SK-N-SH (cell line): ENCODE data around the gene VPS8. TPM values are rescaled to one million over a fixed set of nuclear protein-coding genes. Genes with fewer than 3 reads are reported as not detected.

ENCODE experiments used
- CTCF ChIA-PET: fragments of 300-600, 350-600 bp; formaldehyde crosslinking; extraction: SDS; loops from one replicate; lab custom pipeline; 2021; lab: Yijun Ruan, JAX
- POLR2A ChIA-PET: fragments of 350-600 bp; sonication (Branson Sonifier 250); formaldehyde crosslinking; extraction: SDS; loops from one replicate; lab custom pipeline; 2020; ENCODE audit warnings: antibody characterized with exemption, inconsistent platforms; lab: Yijun Ruan, JAX
- DNase-seq: peaks from one replicate; pipeline ENCODE4 v3.0.0; 2012
- H2AFZ ChIP-seq: fragments of 200-600 bp; sonication (generic); 2 replicates; pipeline ENCODE4 v1.8.1; 2016; ENCODE audit warnings: antibody characterized with exemption, mild to moderate bottlenecking, low read depth
- H3F3A ChIP-seq: fragments of 200-600 bp; sonication (generic); replicated peaks from 2 replicates; pipeline ENCODE3; 2016; ENCODE audit warnings: antibody characterized with exemption, mild to moderate bottlenecking; ENCODE audit not compliant: insufficient read depth
- H3K27ac ChIP-seq, 2 experiments: fragments of 200-500 bp in 1 of 2; fragments of 200-600 bp in 1 of 2; sonication (Bioruptor generic) in 1 of 2; sonication (generic), shearing (Covaris generic) in 1 of 2; 2 replicates each; pipeline versions ENCODE4 v1.5.1 to v1.6.1; 2014 to 2016; ENCODE audit warnings: low read depth in 2 of 2, inconsistent platforms in 1 of 2, low read length in 1 of 2, mild to moderate bottlenecking in 1 of 2, mixed read lengths in 1 of 2
- H3K27me3 ChIP-seq: fragments of 200-600 bp; sonication (generic), shearing (Covaris generic); 2 replicates; pipeline ENCODE4 v1.6.1; 2016; ENCODE audit warnings: mixed run types; ENCODE audit not compliant: insufficient read depth
- H3K36me3 ChIP-seq, 2 experiments: fragments of 200-500 bp in 1 of 2; fragments of 200-600 bp in 1 of 2; sonication (Bioruptor generic) in 1 of 2; sonication (generic) in 1 of 2; replicated peaks in 1 of 2; 2 replicates each; pipeline versions ENCODE3 to v1.5.1; 2014 to 2016; ENCODE audit warnings: low read length in 1 of 2, mild to moderate bottlenecking in 1 of 2; ENCODE audit not compliant: insufficient read depth in 2 of 2, control insufficient read depth in 1 of 2
- H3K4me1 ChIP-seq, 2 experiments: fragments of 200-500 bp in 1 of 2; fragments of 200-600 bp in 1 of 2; sonication (Bioruptor generic) in 1 of 2; sonication (generic), shearing (Covaris generic) in 1 of 2; 2 replicates each; pipeline versions ENCODE4 v1.5.1 to v1.6.1; 2014 to 2016; ENCODE audit warnings: low read depth in 1 of 2, low read length in 1 of 2, mixed run types in 1 of 2; ENCODE audit not compliant: insufficient read depth in 2 of 2, control insufficient read depth in 1 of 2
- H3K4me2 ChIP-seq: fragments of 200-600 bp; sonication (generic), shearing (Covaris generic); 2 replicates; pipeline ENCODE4 v1.6.1; 2017; ENCODE audit warnings: mixed run types
- H3K4me3 ChIP-seq, 2 experiments: fragments of 200-500 bp in 1 of 2; fragments of 200-600 bp in 1 of 2; sonication (Bioruptor generic) in 1 of 2; sonication (generic), shearing (Covaris generic) in 1 of 2; 2 replicates each; pipeline versions ENCODE4 v1.5.1 to v1.8.1; 2014 to 2016; ENCODE audit warnings: low read depth in 2 of 2, inconsistent platforms in 1 of 2, low read length in 1 of 2, mild to moderate bottlenecking in 1 of 2, mixed read lengths in 1 of 2, moderate library complexity in 1 of 2
- H3K79me2 ChIP-seq: fragments of 200-600 bp; sonication (generic); 2 replicates; pipeline ENCODE4 v1.8.1; 2017; ENCODE audit warnings: mild to moderate bottlenecking; ENCODE audit not compliant: insufficient read depth
- H3K9ac ChIP-seq: fragments of 200-600 bp; sonication (generic); 2 replicates; pipeline ENCODE4 v1.6.1; 2017; ENCODE audit warnings: mixed run types
- H3K9me2 ChIP-seq: fragments of 200-600 bp; sonication (generic); 2 replicates; pipeline ENCODE4 v1.6.1; 2017; ENCODE audit warnings: mixed run types
- H3K9me3 ChIP-seq: fragments of 200-600 bp; sonication (generic); 2 replicates; pipeline ENCODE4 v1.6.1; 2017; ENCODE audit warnings: mixed run types, mild to moderate bottlenecking, moderate library complexity
- H4K20me1 ChIP-seq: fragments of 200-600 bp; sonication (generic); 2 replicates; pipeline ENCODE4 v1.6.1; 2017; ENCODE audit warnings: mild to moderate bottlenecking, mixed run types; ENCODE audit not compliant: insufficient read depth
- EZH2phosphoT487 ChIP-seq: fragments of 200-600 bp; sonication (generic); IDR thresholded peaks from 2 replicates; pipeline ENCODE4 v1.6.1; 2017; ENCODE audit warnings: low read depth, mixed run types, mild to moderate bottlenecking, antibody characterized with exemption, moderate library complexity, borderline replicate concordance
- GABPA ChIP-seq: IDR thresholded peaks from 2 replicates; pipeline ENCODE4 v1.4.0; 2012; ENCODE audit warnings: low read depth, mild to moderate bottlenecking
- GATA2 ChIP-seq: sonication (generic); formaldehyde crosslinking; IDR thresholded peaks from 2 replicates; pipeline ENCODE4 v1.5.0; 2020; ENCODE audit warnings: mild to moderate bottlenecking, missing genetic modification reagents
- NFIC ChIP-seq: IDR thresholded peaks from 2 replicates; pipeline ENCODE4 v1.4.0; 2012; ENCODE audit warnings: borderline replicate concordance
- RCOR1 ChIP-seq: fragments of 150-350 bp; IDR thresholded peaks from 2 replicates; pipeline ENCODE4 v1.6.1; 2017; ENCODE audit warnings: antibody characterized with exemption, low read length
- REST ChIP-seq: IDR thresholded peaks from 2 replicates; pipeline ENCODE4 v1.6.1; 2012; ENCODE audit warnings: mild to moderate bottlenecking, low read depth, low read length, moderate library complexity
- RXRA ChIP-seq: IDR thresholded peaks from 2 replicates; pipeline ENCODE4 v1.4.0; 2012; ENCODE audit warnings: low read depth, mild to moderate bottlenecking, borderline replicate concordance
- SIN3A ChIP-seq: IDR thresholded peaks from 2 replicates; pipeline ENCODE4 v1.6.1; 2012; ENCODE audit warnings: low read depth, mild to moderate bottlenecking, low read length, moderate library complexity, borderline replicate concordance
- TAF1 ChIP-seq: IDR thresholded peaks from 2 replicates; pipeline ENCODE4 v1.6.1; 2012; ENCODE audit warnings: low read depth, mild to moderate bottlenecking, low read length, moderate library complexity, borderline replicate concordance
- ZBTB33 ChIP-seq: IDR thresholded peaks from 2 replicates; pipeline ENCODE4 v1.4.0; 2012; ENCODE audit warnings: low read depth, borderline replicate concordance
- WGBS: methylation state at CpG from one replicate; pipeline ENCODE4 v1.1.6; 2017; ENCODE audit warnings: low lambda C conversion rate; 5-methylcytosine and 5-hydroxymethylcytosine counted together
- polyA plus RNA-seq, 3 experiments: library from polyadenylated mRNA; depleted of rRNA; stranded (reverse); fragments of >200 nt; gene quantifications; 2 replicates each; pipeline ENCODE4 v1.2.3, GENCODE V29; 2012
- TF ChIP-seq, protein P1 (sequence below): fragments of 150-350 bp; IDR thresholded peaks from 2 replicates; pipeline ENCODE4 v1.6.1; 2017; ENCODE audit warnings: antibody characterized with exemption, low read length, low read depth, borderline replicate concordance
- TF ChIP-seq, protein P2 (sequence below): fragments of 150-350 bp; IDR thresholded peaks from 2 replicates; pipeline ENCODE4 v1.6.1; 2016; ENCODE audit warnings: mild to moderate bottlenecking, low read depth, low read length

Gene VPS8
- polyA plus RNA-seq, 1 of the 3 experiments (the other 2 are of a cell fraction) = 12.8 TPM

DNA sequence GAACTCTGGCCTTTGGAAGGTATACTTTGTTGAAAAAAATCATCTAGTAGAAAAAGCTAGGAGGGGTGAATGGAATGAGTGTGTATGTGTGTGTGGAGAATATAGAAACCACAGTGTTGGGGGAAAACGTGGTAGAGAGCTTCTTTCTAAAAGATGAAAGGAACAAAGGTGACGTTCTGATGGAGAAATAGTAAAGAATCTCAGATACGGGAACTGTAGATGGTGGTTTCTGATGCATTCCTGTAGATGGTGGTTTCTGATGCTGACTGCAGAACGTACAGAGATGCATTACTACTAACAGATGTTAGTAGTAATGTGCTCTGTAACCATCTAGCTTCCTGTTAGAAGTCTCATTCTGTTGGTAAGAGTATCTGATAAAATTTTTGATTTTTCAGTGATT is 60.2 kb downstream of the VPS8 start:
- POLR2A ChIA-PET = no interaction called here
- no peak overlapping the region for H3K27ac ChIP-seq
- no peaks in the 10 kb centered on the region for H3K9me3 ChIP-seq
- H4K20me1 ChIP-seq = no peaks in the 10 kb centered on the region
- no peaks in the 10 kb centered on the region for H3K4me1 ChIP-seq
- H3K36me3 ChIP-seq = peaks cover 10 to 47% of the 10 kb centered on the region in 2 experiments
- no peaks in the 10 kb centered on the region for H3F3A ChIP-seq
- no peaks in the 10 kb centered on the region for H3K79me2 ChIP-seq
- CTCF ChIA-PET = interaction anchor here (0.9 to 1.4 kb wide), 2 partner anchors 304 to 344 kb away, joined by 3 read pairs; no protein-coding TSS in a partner anchor
- no peak for TF ChIP-seq SIN3A
- TF ChIP-seq RXRA = no peak
- no peak for TF ChIP-seq RCOR1
- TF ChIP-seq GABPA = no peak
- TF ChIP-seq EZH2phosphoT487 = no peak
- TF ChIP-seq, protein P1, sequence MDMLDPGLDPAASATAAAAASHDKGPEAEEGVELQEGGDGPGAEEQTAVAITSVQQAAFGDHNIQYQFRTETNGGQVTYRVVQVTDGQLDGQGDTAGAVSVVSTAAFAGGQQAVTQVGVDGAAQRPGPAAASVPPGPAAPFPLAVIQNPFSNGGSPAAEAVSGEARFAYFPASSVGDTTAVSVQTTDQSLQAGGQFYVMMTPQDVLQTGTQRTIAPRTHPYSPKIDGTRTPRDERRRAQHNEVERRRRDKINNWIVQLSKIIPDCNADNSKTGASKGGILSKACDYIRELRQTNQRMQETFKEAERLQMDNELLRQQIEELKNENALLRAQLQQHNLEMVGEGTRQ = no peak
- TF ChIP-seq ZBTB33 = no peak
- TF ChIP-seq NFIC = no peak
- no peak for TF ChIP-seq TAF1
- TF ChIP-seq, protein P2, sequence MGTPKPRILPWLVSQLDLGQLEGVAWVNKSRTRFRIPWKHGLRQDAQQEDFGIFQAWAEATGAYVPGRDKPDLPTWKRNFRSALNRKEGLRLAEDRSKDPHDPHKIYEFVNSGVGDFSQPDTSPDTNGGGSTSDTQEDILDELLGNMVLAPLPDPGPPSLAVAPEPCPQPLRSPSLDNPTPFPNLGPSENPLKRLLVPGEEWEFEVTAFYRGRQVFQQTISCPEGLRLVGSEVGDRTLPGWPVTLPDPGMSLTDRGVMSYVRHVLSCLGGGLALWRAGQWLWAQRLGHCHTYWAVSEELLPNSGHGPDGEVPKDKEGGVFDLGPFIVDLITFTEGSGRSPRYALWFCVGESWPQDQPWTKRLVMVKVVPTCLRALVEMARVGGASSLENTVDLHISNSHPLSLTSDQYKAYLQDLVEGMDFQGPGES = no peak
- TF ChIP-seq REST = no peak
- TF ChIP-seq GATA2 (CRISPR knock-in tag) = no peak
- no peak overlapping the region for H2AFZ ChIP-seq
- H3K9ac ChIP-seq = no peak overlapping the region
- no peak overlapping the region for H3K4me2 ChIP-seq
- H3K9me2 ChIP-seq = no peaks in the 10 kb centered on the region
- H3K27me3 ChIP-seq = no peaks in the 10 kb centered on the region
- no peak for DNase-seq
- 83% methylated on average over 4 of the region's 4 CpGs for WGBS
- no peak overlapping the region for H3K4me3 ChIP-seq
